Measurements from ENCODE around the gene S100A1.
A peak's percentile ranks its signal among the peaks of the same experiment; 100 is the strongest.

Gene S100A1

DNA sequence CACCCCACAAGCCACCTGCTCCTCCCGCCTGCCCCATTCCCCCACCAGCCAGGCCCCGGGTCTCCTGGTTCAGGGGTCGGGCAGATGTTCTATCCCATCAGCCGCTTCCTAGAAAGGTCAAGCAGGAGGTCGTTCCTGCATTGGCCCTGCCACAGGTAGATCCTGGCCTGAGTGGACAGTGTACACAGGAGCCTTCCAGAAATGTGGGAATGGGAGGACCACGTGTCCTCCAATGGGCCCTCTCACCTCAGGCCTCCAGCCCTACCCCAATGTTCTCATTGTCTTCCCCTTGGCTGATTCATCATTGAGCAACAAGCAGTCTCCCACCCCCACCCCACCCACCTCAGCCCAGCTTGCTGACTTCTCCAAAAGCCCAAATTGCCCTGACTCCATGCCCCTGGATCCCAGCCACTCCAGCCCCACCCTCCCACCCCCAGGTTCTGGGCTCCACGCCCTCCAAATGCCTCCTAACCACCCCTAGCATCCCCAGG is 17.4 kb upstream of the S100A1 start:
- DNase-seq (ENCODE audit: low spot score), result peak; percentile 79

DNA sequence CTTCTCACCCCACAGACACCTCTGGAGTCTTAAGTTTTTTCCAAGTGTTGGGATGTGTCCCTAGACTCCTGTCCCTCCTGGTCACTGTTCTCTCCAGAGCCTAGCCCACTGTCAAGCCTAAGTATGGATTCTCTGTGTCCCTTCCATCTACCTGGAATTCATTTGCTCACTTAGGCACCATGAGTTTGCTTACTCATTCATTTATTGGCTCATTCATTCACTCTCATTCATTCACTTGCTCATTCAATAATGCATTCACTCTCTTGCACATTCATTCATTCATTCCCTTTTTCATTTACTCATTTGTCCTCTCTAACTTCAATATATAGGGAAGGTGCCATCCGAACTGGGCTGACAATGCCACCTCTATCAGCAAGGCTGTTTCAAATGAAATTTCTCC is 16.9 kb upstream of the S100A1 start:
- DNase-seq (ENCODE audit: low spot score), result peak; percentile 53

DNA sequence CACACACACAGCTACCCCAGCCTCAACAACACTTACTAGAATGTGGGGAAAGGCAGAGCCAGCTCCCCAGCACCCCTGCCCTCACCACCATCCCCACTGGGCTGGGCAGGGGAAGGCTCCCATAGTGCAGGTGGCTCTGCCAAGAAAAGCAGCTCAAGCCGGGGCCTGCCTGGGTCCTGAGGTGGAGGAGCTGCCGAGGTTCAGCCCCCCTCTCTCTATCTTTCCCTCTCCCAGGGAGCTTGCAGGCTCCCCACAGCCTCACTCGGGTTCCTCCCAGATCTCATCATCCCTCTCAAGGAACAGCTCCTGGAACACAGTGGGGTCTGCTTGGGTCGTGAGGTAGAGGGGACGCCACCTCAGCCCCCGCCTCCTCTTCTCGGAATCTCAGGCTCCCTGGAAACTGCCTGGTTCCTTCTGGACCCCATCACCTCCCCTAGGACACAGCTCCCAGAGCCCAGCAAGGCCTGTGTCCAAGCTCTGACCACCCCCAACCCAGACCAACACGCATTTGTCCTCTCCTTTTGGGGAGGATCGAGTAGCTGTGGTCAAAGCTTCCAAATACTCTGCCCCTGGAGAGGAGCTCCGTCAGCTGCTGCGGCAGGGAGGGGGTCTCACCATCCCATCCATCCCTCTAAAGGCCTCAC is 16.0 kb upstream of the S100A1 start:
- DNase-seq (ENCODE audit: low spot score), result no peak

- peak; percentile 81 for DNase-seq (ENCODE audit: low spot score)
Observed at GRCh38 chr1:153612755-153613331, 15.4 kb upstream of the S100A1 start, which contains the start of gene S100A16. Gene S100A16 (minus strand): TSS chr1:153613137. CDS start chr1:153608151, 4,986 bp downstream.

DNA sequence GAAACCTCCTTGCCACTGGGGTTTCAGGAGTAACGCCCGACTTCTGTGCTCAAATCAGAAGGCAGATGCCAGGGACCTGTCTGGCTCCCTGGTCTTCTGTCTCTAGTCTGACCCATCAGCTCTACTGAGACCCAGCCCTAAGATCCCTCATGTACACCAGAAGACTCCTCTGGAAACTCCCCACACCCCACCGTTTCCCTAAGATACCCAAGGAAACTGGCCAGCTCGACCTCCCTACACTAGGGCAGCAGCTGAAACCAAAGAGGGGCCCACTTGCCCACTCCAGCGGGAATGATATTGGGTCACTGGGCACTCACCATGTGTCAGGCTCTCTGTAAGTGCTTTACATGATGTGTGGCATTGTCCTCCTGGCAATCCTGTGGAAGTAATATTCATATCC is 14.8 kb upstream of the S100A1 start:
- DNase-seq (ENCODE audit: low spot score), result no peak

GRCh38 chr1:153614189-153614900 is 13.9 kb upstream of the S100A1 start:
- DNase-seq (ENCODE audit: low spot score), result no peak

DNA sequence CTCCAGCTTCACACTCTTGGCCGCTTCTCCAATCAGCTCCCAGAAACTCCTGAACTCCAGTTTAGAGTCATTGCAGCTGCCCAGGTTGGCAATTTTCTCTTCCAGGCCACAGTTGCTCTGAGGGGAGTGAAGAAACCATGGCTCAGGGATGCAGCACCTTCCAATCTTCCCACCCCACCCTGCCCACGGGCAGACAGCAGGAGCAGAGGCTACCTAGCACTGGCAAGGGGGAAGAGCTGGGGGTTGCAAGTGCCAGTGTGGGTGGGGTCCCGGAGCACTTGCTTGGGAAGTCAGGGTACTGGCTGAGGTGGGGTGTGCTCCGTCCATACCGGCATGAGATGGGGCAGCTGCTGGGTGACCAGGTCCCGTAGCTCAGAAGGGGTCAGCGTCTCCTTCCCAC is 13.3 kb upstream of the S100A1 start:
- no peak for DNase-seq (ENCODE audit: low spot score)

- DNase-seq (ENCODE audit: low spot score), result no peak
Observed at GRCh38 chr1:153615406-153615805, 12.8 kb upstream of the S100A1 start.

- DNase-seq (ENCODE audit: low spot score), result no peak
Observed at GRCh38 chr1:153616144-153616916, 11.9 kb upstream of the S100A1 start, which contains the start of gene S100A14. Gene S100A14 (minus strand): TSS chr1:153616325. CDS start chr1:153615858, 467 bp downstream.

DNA sequence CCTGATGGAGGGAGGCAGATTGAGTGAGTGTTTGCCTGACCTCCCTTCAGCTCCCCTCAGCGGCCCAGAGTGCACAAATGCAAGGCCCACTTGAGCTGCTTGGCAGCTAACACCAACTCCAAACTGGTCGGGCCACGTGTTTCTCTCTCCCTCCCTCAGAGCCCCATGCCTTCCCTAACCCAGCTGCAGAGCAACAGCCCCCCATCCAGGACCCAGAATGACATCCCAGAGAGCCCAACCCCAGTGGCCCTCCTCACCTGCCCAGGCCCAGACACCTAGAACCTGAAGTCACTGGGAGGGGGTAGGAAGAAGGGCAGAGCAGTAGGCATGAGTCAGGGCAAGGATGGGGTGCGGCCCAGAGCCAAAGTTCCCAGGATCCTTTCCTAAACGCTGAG is 11.3 kb upstream of the S100A1 start:
- DNase-seq (ENCODE audit: low spot score), result no peak

- no peak for DNase-seq (ENCODE audit: low spot score)
Observed at GRCh38 chr1:153617663-153618062, 10.6 kb upstream of the S100A1 start.

- no peak for DNase-seq (ENCODE audit: low spot score)
Observed at GRCh38 chr1:153619171-153619570, 9.1 kb upstream of the S100A1 start.

DNA sequence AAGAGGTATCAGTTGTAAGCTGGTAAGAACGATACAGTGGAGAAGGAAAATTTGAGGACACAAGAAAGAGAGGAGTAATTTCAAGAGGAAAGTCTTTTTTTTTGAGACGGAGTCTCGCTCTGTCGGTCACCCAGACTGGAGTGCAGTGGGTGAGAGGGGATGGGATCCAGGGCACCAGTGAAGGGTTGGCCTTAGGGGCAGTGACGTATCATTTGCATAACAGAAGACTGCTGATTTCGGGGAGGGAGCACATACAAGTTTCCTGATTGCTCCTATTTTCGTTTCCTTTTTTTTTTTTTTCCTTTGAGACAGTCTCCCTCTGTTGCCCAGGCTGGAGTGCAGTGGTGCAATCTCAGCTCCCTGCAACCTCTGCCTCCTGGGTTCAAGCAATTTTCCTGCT is 5.1 kb upstream of the S100A1 start:
- DNase-seq (ENCODE audit: low spot score), result no peak

DNA sequence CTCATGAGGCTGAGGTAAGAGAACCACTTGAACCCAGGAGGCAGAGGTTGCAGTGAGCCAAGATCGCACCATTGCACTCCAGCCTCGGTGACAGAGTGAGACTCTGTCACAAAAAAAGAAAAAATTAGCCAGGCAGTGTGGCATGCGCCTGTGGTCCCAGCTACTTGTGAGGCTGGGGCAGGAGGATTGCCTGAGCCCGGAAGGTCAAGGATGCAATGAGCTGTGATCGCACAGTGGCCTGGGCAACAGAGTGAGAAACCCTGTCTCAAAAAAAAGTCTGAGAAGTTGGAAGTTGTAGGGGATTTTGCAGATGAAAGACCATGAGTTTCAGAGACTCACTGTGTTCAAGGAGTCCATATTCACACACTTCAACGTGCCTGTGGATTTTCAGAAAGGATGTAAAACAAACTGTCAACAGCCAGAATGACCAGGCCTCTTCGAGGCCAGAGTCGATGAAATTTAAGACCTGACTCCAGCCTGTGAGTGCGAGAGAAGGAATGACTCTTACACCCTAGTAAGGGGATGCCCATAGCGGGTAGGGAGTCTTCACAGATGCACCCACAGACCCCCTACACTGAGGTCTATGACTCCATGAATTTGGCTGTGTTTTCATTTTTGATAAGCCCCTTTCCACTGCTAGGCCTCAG is 3.1 kb upstream of the S100A1 start:
- DNase-seq (ENCODE audit: low spot score), result no peak

DNA sequence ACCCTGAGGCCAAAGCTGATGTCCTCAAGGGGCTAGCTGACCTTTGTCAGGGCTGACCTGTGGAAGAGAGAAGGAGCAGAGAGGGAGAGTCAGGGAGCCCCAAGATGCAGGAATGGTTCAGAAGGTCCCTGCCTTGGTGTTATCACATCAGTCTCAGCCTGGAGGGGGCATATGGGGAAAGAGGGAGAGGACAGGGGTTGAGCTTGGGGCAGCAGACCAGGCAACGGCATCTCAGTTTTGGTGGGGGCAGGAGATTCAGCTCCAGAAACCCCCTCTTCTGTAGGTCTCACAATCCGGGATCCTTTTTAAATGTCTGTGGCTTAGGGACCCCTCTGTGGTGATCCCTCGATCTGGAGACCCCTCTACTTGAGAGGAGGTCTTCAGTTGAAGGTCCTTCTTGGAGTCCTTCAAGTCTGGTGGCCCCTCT is 1.7 kb upstream of the S100A1 start:
- no peak for DNase-seq (ENCODE audit: low spot score)

DNA sequence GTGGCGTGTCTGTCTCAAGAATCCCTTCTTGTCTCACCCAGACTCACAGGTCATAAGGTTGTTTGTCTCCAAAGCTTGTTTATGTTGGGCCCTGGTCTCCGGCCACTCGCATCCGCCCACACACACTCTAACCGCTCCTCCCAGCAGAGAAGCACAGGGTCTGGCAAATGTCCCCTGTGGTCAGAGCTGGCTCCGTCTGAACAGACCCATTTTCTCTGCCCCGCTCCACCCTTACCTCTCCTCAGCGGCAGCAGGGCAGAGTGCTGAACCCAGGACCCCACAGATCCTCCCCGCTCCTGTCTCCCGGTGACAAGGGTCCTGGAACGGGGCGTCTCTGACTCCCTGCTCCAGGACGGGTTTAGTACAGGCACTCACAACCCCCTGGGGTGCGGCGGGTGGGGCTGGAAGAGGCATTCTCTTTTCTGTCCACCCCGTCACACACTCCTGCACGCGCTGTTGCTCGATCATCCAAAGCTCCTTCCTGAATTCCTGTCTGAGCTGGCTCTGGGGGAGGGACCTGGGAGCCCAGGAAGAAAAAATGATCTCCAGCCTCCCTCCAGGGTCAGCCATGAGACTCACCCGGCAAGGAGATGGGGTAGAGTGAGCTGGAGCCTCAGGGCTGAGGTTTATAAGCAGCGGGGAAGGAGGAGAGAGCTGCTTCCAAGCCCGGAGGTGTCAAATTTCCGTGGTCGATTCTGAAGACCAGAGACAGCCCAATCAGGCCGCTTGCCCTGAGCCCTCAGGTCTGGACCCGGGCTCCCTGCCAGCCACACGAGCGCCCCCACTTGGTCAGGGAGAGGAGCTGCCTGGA is 1.1 kb upstream of the S100A1 start, which contains the start of gene S100A13:
S100A13 (minus strand) TSS at position 602 of the 811 bp plus-strand sequence. CDS start 1,033 bp downstream, outside the sequence.
- DNase-seq (ENCODE audit: low spot score), result peak; percentile 90

- DNase-seq (ENCODE audit: low spot score), result no peak
Observed at GRCh38 chr1:153628638-153629342, 556 bp downstream of the S100A1 start.

DNA sequence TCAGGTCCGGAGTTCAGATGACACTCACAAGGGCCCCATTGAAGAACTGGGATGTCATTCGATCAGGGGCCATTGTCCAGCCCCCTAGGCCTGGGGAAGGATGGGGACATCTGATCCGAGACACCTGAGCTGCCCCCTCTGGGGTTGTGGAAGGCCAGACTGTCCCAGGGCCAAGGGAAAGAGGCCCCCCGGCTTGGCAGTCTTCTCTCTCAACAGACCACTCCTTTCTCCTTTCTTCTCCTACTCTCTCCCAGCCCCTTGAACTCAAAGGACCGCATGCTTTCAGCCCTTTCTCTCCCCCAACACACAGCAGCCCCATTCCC is 1.1 kb downstream of the S100A1 start:
- DNase-seq (ENCODE audit: low spot score), result no peak

DNA sequence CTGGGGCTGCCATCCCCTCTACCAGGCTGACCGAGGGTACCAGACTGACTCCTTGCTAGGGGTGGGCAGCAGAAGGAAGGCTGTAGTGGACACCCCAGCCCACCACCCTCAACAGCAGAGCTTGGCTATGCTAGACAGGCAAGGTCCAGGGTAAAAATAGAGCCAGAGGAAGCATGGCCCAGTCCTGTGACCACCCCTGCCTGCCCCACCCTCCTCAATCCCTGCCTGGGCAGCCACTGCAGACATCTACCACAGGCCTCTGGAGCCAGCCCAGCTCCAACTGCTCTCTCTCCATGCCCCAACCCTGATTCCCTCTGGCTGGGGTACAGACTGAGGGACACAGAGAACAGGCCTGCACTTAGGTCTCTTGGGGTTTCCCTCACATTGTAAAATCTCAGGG is 1.7 kb downstream of the S100A1 start:
- DNase-seq (ENCODE audit: low spot score), result no peak

DNA sequence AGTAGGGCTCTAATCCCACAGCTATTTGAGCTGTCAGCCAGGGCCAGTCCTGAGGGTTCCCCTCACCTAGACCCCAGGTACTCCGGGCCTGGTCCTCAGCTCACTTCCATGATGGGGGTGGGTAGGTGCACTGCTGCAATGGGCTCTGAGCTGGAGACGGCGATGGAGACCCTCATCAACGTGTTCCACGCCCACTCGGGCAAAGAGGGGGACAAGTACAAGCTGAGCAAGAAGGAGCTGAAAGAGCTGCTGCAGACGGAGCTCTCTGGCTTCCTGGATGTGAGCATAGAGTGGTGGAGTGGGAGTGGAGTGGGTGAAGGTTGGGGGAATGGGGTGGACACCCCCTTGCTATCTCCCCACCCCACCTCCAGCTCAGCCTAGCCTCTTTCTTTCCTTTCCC is 2.1 kb downstream of the S100A1 start:
- no peak for DNase-seq (ENCODE audit: low spot score)

Data from SW480 (cell line).